GM10248 (cell line): ENCODE measurements around the gene SH3BGRL2.

ENCODE experiments used
- CTCF ChIA-PET: fragments of 300-600 bp; sonication (Branson Sonifier 250); formaldehyde crosslinking; extraction: SDS; loops from one replicate; lab custom pipeline; 2021; ENCODE audit warnings: antibody characterized with exemption; lab: Yijun Ruan, JAX
- POLR2A ChIA-PET: fragments of 350-650 bp; sonication (Branson Sonifier 250); formaldehyde crosslinking; extraction: SDS; loops from one replicate; lab custom pipeline; 2020; ENCODE audit warnings: antibody characterized with exemption; lab: Yijun Ruan, JAX
- DNase-seq: peaks from one replicate; pipeline ENCODE4 v3.0.0; 2012; ENCODE audit errors: extremely low spot score
- TF ChIP-seq, protein P1 (sequence below): IDR thresholded peaks from 2 replicates; pipeline ENCODE4 v1.5.1; 2012; ENCODE audit warnings: mild to moderate bottlenecking, low read depth; ENCODE audit errors: extremely low read depth, missing control alignments, control extremely low read depth

The SH3BGRL2 gene

DNA sequence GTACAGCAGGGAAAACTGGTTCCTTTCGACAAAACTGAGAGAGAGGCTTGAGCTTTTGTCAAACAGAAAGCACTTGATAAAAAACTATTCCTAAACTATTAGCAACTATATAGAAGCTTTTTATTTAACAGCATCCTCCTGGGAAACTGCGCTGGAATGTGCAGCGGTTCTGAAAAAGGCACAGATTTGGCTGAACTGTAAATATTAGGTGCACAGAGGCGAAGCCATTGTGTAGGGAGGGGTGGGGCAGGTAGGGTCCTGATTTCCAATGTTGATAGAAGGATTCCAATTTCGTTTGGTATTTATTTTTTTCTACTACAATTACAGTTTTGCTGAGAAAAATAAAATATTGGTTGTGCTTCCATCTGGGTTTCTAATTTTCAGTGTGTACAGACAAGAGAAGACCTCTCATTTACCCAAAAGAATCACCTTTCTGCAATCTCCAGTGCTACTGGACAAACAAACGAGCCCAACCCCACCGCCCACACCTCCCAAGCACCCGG lies 698 bp upstream of the SH3BGRL2 start:
- no peak for DNase-seq
- ChIA-PET CTCF (interaction anchor here (0.7 to 1.1 kb wide), 2 partner anchors 37 to 60 kb away, joined by 3 to 4 read pairs; no protein-coding TSS in a partner anchor), POLR2A (no interaction called here)
- TF ChIP-seq, protein P1, sequence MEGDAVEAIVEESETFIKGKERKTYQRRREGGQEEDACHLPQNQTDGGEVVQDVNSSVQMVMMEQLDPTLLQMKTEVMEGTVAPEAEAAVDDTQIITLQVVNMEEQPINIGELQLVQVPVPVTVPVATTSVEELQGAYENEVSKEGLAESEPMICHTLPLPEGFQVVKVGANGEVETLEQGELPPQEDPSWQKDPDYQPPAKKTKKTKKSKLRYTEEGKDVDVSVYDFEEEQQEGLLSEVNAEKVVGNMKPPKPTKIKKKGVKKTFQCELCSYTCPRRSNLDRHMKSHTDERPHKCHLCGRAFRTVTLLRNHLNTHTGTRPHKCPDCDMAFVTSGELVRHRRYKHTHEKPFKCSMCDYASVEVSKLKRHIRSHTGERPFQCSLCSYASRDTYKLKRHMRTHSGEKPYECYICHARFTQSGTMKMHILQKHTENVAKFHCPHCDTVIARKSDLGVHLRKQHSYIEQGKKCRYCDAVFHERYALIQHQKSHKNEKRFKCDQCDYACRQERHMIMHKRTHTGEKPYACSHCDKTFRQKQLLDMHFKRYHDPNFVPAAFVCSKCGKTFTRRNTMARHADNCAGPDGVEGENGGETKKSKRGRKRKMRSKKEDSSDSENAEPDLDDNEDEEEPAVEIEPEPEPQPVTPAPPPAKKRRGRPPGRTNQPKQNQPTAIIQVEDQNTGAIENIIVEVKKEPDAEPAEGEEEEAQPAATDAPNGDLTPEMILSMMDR = no peak

- DNase-seq = no peak
- TF ChIP-seq, protein P1 = no peak
- ChIA-PET POLR2A (no interaction called here), CTCF (interaction anchor here (1.0 to 1.7 kb wide), 6 partner anchors 9 to 238 kb away, joined by 3 to 8 read pairs (median 3); no protein-coding TSS in a partner anchor)
These were observed 604 bp downstream of the SH3BGRL2 start for GRCh38 chr6:79631693-79632172.

GRCh38 chr6:79632580-79632979 lies 1.5 kb downstream of the SH3BGRL2 start:
- CTCF ChIA-PET = interaction anchor here (0.9 to 1.7 kb wide), 7 partner anchors 10 to 237 kb away, joined by 3 to 8 read pairs (median 3); no protein-coding TSS in a partner anchor
- TF ChIP-seq, protein P1 = no peak
- no peak for DNase-seq
- POLR2A ChIA-PET = no interaction called here

DNA sequence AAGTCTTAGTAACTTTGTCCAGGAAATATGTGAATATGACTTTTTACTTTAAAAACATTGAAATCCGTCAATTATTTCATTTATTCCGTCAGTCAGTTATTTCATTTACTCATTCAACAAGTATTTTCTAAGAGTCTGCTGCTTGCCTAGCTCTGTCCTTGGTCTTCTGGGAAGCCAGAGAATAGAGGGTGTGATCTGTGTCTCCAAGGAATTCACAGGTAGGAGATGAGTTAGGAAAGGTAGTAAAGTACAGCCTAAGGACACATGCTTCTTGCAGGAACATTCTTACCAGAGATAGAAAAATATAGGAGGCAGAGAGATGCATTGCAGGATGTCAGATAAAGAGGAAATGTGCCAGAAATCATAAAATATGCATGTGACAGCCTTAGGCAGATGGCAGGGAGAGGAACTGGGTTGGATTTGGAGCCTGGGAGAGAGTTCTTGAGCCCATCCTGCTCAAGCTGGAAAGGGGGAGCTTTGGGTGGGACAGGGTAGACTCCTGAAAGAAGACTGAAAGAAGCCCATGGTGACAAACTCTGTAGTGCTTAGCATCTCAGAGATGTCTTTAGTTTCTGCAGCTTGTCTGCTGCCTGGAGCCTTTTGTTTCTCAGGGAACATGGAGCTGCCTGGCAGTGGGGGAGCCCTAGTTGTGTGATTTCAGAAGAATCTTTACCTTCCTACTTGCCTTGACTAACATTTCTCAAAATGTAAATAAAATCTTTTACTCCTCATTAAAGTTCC lies 3.5 kb downstream of the SH3BGRL2 start:
- TF ChIP-seq, protein P1 = no peak
- ChIA-PET CTCF (no interaction called here), POLR2A (no interaction called here)
- DNase-seq = no peak

GRCh38 chr6:79635232-79635543 lies 4.1 kb downstream of the SH3BGRL2 start:
- ChIA-PET POLR2A (no interaction called here), CTCF (no interaction called here)
- DNase-seq = no peak
- TF ChIP-seq, protein P1 = no peak

GRCh38 chr6:79636673-79637072 lies 5.5 kb downstream of the SH3BGRL2 start:
- no peak for DNase-seq
- POLR2A ChIA-PET = no interaction called here
- CTCF ChIA-PET = no interaction called here
- TF ChIP-seq, protein P1 = no peak
